IMR-90 (cell line): ENCODE measurements around the gene CAB39. TPM values are rescaled to one million over a fixed set of nuclear protein-coding genes. Genes with fewer than 3 reads are reported as not detected.

ENCODE experiments used
- ATAC-seq: fragments of 200-7000 bp; cut with Tn5 transposase; 2 replicates; pipeline ENCODE4 v1.9.1; 2020; ENCODE audit warnings: low read depth, mild to moderate bottlenecking, moderate library complexity
- BruUV-seq: library from RNA; stranded (reverse); fragments of 400-500 nt; replicated peaks from 2 replicates; lab custom pipeline; 2021; lab: Mats Ljungman, UMichigan
- CTCF ChIA-PET: fragments of 300-600 bp; formaldehyde crosslinking; extraction: SDS; loops from one replicate; lab custom pipeline; 2021; ENCODE audit warnings: antibody characterized with exemption; lab: Yijun Ruan, JAX
- POLR2A ChIA-PET: fragments of 300-600 bp; sonication (Branson Sonifier 250); formaldehyde crosslinking; loops from one replicate; lab custom pipeline; 2022; ENCODE audit warnings: antibody characterized with exemption; ENCODE audit not compliant: unreplicated experiment; lab: Charles Lee
- DNase-seq: peaks from one replicate; pipeline ENCODE4 v3.0.0; 2013
- H2AFZ ChIP-seq: replicated peaks from 2 replicates; pipeline ENCODE3; 2013; ENCODE audit warnings: low read length, mild to moderate bottlenecking; ENCODE audit not compliant: poor library complexity
- H2AK5ac ChIP-seq: 2 replicates; pipeline ENCODE4 v1.6.1; 2013; ENCODE audit warnings: low read depth, low read length, inconsistent platforms
- H2AK9ac ChIP-seq: replicated peaks from 2 replicates; pipeline ENCODE3; 2013; ENCODE audit warnings: mild to moderate bottlenecking, low read depth, low read length, moderate library complexity; ENCODE audit not compliant: poor library complexity
- H2BK120ac ChIP-seq: 2 replicates; pipeline ENCODE4 v1.6.1; 2013; ENCODE audit warnings: low read depth, low read length, inconsistent platforms
- H2BK15ac ChIP-seq: 3 replicates; pipeline ENCODE4 v1.6.1; 2013; ENCODE audit warnings: low read depth, low read length, inconsistent platforms
- H2BK20ac ChIP-seq: 2 replicates; pipeline ENCODE4 v1.6.1; 2013; ENCODE audit warnings: low read depth, mild to moderate bottlenecking, inconsistent platforms, low read length, moderate library complexity
- H2BK5ac ChIP-seq: 2 replicates; pipeline ENCODE4 v1.6.1; 2013; ENCODE audit warnings: mild to moderate bottlenecking, low read depth, low read length, inconsistent platforms; ENCODE audit not compliant: poor library complexity, severe bottlenecking
- H3K14ac ChIP-seq: replicated peaks from 2 replicates; pipeline ENCODE4 v1.6.1; 2013; ENCODE audit warnings: low read depth, low read length, inconsistent platforms
- H3K18ac ChIP-seq: 2 replicates; pipeline ENCODE4 v1.6.1; 2013; ENCODE audit warnings: low read depth, low read length, control low read depth
- H3K23ac ChIP-seq: 2 replicates; pipeline ENCODE4 v1.6.1; 2013; ENCODE audit warnings: low read depth, low read length, inconsistent platforms
- H3K27ac ChIP-seq: 2 replicates; pipeline ENCODE4 v1.5.1; 2013; ENCODE audit warnings: mild to moderate bottlenecking, control low read depth, low read length; ENCODE audit not compliant: insufficient read depth
- H3K27me3 ChIP-seq: 2 replicates; pipeline ENCODE4 v1.6.1; 2013; ENCODE audit warnings: low read length; ENCODE audit not compliant: control insufficient read depth, insufficient read depth
- H3K36me3 ChIP-seq: 2 replicates; pipeline ENCODE4 v1.6.1; 2013; ENCODE audit warnings: low read length, mixed read lengths; ENCODE audit not compliant: control insufficient read depth, insufficient read depth
- H3K4ac ChIP-seq: 2 replicates; pipeline ENCODE4 v1.6.1; 2013; ENCODE audit warnings: low read depth, low read length, inconsistent platforms
- H3K4me1 ChIP-seq: 2 replicates; pipeline ENCODE4 v1.6.1; 2013; ENCODE audit warnings: low read length, mixed read lengths; ENCODE audit not compliant: control insufficient read depth, insufficient read depth
- H3K4me2 ChIP-seq: 2 replicates; pipeline ENCODE4 v1.6.1; 2013; ENCODE audit warnings: low read depth, mild to moderate bottlenecking, control low read depth, low read length, moderate library complexity
- H3K4me3 ChIP-seq: 2 replicates; pipeline ENCODE4 v1.5.1; 2013; ENCODE audit warnings: low read depth, mild to moderate bottlenecking, control low read depth, low read length, moderate library complexity; ENCODE audit not compliant: insufficient read depth
- H3K56ac ChIP-seq: 2 replicates; pipeline ENCODE4 v1.6.1; 2013; ENCODE audit warnings: low read length, inconsistent platforms; ENCODE audit not compliant: insufficient read depth; ENCODE audit errors: extremely low read depth
- H3K79me1 ChIP-seq, 2 experiments: 2 replicates each; pipeline ENCODE4 v1.6.1; 2013; ENCODE audit warnings: low read length in 2 of 2, inconsistent platforms in 1 of 2, low read depth in 1 of 2
- H3K9ac ChIP-seq: 2 replicates; pipeline ENCODE4 v1.6.1; 2013; ENCODE audit warnings: low read depth, low read length, control low read depth
- H3K9me1 ChIP-seq: 2 replicates; pipeline ENCODE4 v1.6.1; 2013; ENCODE audit warnings: low read length, inconsistent platforms; ENCODE audit not compliant: insufficient read depth
- H3K9me3 ChIP-seq: 2 replicates; pipeline ENCODE4 v1.6.1; 2013; ENCODE audit warnings: low read length; ENCODE audit not compliant: control insufficient read depth, insufficient read depth
- H4K20me1 ChIP-seq: 2 replicates; pipeline ENCODE4 v1.6.1; 2013; ENCODE audit warnings: low read length, inconsistent platforms; ENCODE audit not compliant: insufficient read depth
- H4K5ac ChIP-seq: 2 replicates; pipeline ENCODE4 v1.6.1; 2013; ENCODE audit warnings: mild to moderate bottlenecking, low read depth, low read length, control low read depth
- H4K8ac ChIP-seq, 2 experiments: 2 replicates each; pipeline ENCODE4 v1.6.1; 2013; ENCODE audit warnings: low read depth in 2 of 2, low read length in 2 of 2, control low read depth in 1 of 2, inconsistent platforms in 1 of 2
- H4K91ac ChIP-seq: 2 replicates; pipeline ENCODE4 v1.6.1; 2013; ENCODE audit warnings: low read depth, low read length, inconsistent platforms; ENCODE audit not compliant: insufficient read depth
- CEBPB ChIP-seq: IDR thresholded peaks from 2 replicates; pipeline ENCODE4 v1.6.1; 2012; ENCODE audit warnings: low read depth, low read length, improper control_type of control experiment
- CTCF ChIP-seq: conservative IDR thresholded peaks from 2 replicates; pipeline ENCODE4 v1.5.1; 2012; ENCODE audit warnings: mild to moderate bottlenecking, low read depth, low read length, improper control_type of control experiment
- RFX5 ChIP-seq: IDR thresholded peaks from 2 replicates; pipeline ENCODE4 v1.8.0; 2012; ENCODE audit warnings: low read depth, mild to moderate bottlenecking, low read length, moderate library complexity
- SMC3 ChIP-seq: fragments of 150-350 bp; IDR thresholded peaks from 2 replicates; pipeline ENCODE4 v1.6.1; 2016; ENCODE audit warnings: low read depth, mild to moderate bottlenecking, antibody characterized with exemption, low read length, moderate library complexity
- WGBS, 2 experiments: methylation state at CpG; one replicate each; pipeline versions ENCODE4 v1.1.5 to v1.1.7; 2013; ENCODE audit warnings: missing lambda C conversion rate in 2 of 2; ENCODE audit not compliant: insufficient read length in 1 of 2; ENCODE audit errors: extremely low coverage in 2 of 2; 5-methylcytosine and 5-hydroxymethylcytosine counted together
- dilution Hi-C: fragments of 300-500 bp; cut with HindIII; formaldehyde crosslinking; loops from one replicate; pipeline ENCODE4 v1.14.3; 2018; ENCODE audit warnings: low sequenced_read_pairs; ENCODE audit not compliant: unreplicated experiment
- in situ Hi-C: fragments of 300-500 bp; cut with MboI; formaldehyde crosslinking; loops from 3 replicates; pipeline ENCODE4 v1.14.3; 2019; ENCODE audit warnings: low sequenced_read_pairs, inconsistent platforms, mixed read lengths
- intact Hi-C: fragments of 100-400 bp; cut with micrococcal nuclease; formaldehyde crosslinking; loops from 2 replicates; pipeline ENCODE4 v1.10.0; 2022
- polyA plus RNA-seq, 3 experiments: library from polyadenylated mRNA; depleted of rRNA; stranded (reverse); fragments of >200 nt; gene quantifications; 2 replicates each; pipeline ENCODE4 v1.2.3, GENCODE V29; 2012; ENCODE audit warnings: low replicate concordance in 1 of 3
- total RNA-seq: library from RNA; depleted of rRNA; stranded (reverse); fragments of >200 nt; gene quantifications from 2 replicates; pipeline ENCODE4 v1.2.3, GENCODE V29; 2012

The CAB39 gene
- total and polyA plus RNA-seq, 2 of the 4 experiments (the other 2 are of a cell fraction): 38.2 to 71.7 TPM

DNA sequence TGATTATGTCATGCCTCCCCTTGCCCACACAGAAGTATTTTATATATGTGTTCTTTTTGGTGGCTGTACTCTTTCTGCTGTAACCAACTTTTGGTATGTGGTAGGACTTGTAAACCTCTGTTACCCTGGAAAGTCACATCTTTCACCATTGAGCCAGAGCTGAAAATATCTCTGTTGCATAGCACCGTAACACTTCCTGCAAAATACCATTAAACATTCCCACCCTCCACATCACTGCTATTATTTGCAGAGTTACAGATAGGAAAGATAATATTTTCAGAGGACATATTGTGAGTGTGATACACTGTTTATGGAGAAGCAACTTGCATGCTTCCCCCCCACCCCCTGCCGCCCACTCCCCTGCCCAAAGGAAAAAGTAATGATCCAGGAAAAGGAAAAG, 44.8 kb downstream of the CAB39 start:
- Histone ChIP-seq H2AFZ (no peak overlapping the region), H3K18ac (no peak overlapping the region; the same call in 1 of the 2 replicates), H3K36me3 (peaks cover 8% of the 10 kb centered on the region), H3K4ac (peak overlapping the region; percentile 8; the same call in 1 of the 2 replicates), H2AK5ac (0 out of 2 replicates have a peak overlapping the region, but pooled peaks have one; percentile 23), H3K9ac (no peak overlapping the region), H2BK15ac (no peak overlapping the region), H2BK20ac (no peak overlapping the region), H3K23ac (no peak overlapping the region), H3K4me2 (no peak overlapping the region), H3K27ac (no peak overlapping the region), H3K4me1 (peaks cover 22% of the 10 kb centered on the region), H3K79me1 (peaks cover 40 to 81% of the 10 kb centered on the region in 2 experiments), H4K91ac (no peak overlapping the region), H2AK9ac (no peak overlapping the region), H3K4me3 (no peak overlapping the region), H4K20me1 (peaks cover 69% of the 10 kb centered on the region), H2BK120ac (no peak overlapping the region), H2BK5ac (peak overlapping the region; percentile 15), H3K14ac (peak overlapping the region; percentile 25; the same call in 1 of the 2 replicates), H4K5ac (no peak overlapping the region), H3K27me3 (no peaks in the 10 kb centered on the region), H3K9me3 (no peaks in the 10 kb centered on the region), H3K56ac (no peak overlapping the region), H3K9me1 (peaks cover 16% of the 10 kb centered on the region), H4K8ac (no peak overlapping the region; a peak in 1 of 4 replicates)
- ATAC-seq (peak; percentile 35), DNase-seq (peak; percentile 66)
- in situ Hi-C loops: no loop called here
- no CpG with 5 or more reads among the region's 2 CpGs for WGBS, 2 experiments
- no TSS peak for BruUV-seq
- TF ChIP-seq CTCF (no peak), RFX5 (no peak), CEBPB (peak; percentile 26; the same call in 1 of the 2 replicates), SMC3 (no peak)
- dilution Hi-C loops: no loop called here
- intact Hi-C loops: loop anchor here (5.0 kb wide), 1 partner anchor 40 kb away; no protein-coding TSS in a partner anchor
- CTCF ChIA-PET: no interaction called here
- POLR2A ChIA-PET: no interaction called here
